ENCODE data around the gene CFAP69. TPM values are rescaled to one million over a fixed set of nuclear protein-coding genes. Genes with fewer than 3 reads are reported as not detected.
A peak's percentile ranks its signal among the peaks of the same experiment; 100 is the strongest.

CFAP69 gene, protein sequence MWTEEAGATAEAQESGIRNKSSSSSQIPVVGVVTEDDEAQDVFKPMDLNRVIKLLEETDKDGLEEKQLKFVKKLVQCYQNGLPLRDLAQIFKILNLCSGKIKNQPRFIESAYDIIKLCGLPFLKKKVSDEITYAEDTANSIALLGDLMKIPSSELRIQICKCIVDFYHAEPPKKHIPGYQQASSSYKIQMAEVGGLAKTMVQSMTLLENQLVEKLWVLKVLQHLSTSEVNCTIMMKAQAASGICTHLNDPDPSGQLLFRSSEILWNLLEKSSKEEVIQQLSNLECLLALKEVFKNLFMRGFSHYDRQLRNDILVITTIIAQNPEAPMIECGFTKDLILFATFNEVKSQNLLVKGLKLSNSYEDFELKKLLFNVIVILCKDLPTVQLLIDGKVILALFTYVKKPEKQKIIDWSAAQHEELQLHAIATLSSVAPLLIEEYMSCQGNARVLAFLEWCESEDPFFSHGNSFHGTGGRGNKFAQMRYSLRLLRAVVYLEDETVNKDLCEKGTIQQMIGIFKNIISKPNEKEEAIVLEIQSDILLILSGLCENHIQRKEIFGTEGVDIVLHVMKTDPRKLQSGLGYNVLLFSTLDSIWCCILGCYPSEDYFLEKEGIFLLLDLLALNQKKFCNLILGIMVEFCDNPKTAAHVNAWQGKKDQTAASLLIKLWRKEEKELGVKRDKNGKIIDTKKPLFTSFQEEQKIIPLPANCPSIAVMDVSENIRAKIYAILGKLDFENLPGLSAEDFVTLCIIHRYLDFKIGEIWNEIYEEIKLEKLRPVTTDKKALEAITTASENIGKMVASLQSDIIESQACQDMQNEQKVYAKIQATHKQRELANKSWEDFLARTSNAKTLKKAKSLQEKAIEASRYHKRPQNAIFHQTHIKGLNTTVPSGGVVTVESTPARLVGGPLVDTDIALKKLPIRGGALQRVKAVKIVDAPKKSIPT
- polyA plus RNA-seq: 8.1 TPM
- long read RNA-seq, donor 1: 0 reads
- long read RNA-seq, donor 2, partial matches to known transcripts: 7 of 7 reads
- long read RNA-seq, donor 2, other reads (novel, unspliced or antisense): 0 of 7 reads
- long read RNA-seq, donor 3, partial matches to known transcripts: 5 of 5 reads
- long read RNA-seq, donor 3, other reads (novel, unspliced or antisense): 0 of 5 reads
- long read RNA-seq, donor 4: 0 reads
- long read RNA-seq, donor 5: 0 reads
- long read RNA-seq, donor 6, partial matches to known transcripts: 6 of 6 reads
- long read RNA-seq, donor 6, other reads (novel, unspliced or antisense): 0 of 6 reads
- long read RNA-seq, donor 7: 0 reads
- long read RNA-seq, donor 8, partial matches to known transcripts: 11 of 12 reads
- long read RNA-seq, donor 8, other reads (novel, unspliced or antisense): 0 of 12 reads
- long read RNA-seq, donor 9: 0 reads
- long read RNA-seq, donor 10: 0 reads
- long read RNA-seq, donor 11: 0 reads

GRCh38 chr7:90244909-90245851 lies at the start of gene CFAP69:
TSS of gene CFAP69 (plus strand) at chr7:90245174. CDS start at chr7:90245425, 251 bp downstream.
- Histone ChIP-seq H3K27ac (ENCODE audit: low read length) (no peak within 1 kb of the TSS), H3K4me1 (ENCODE audit: control insufficient read depth, insufficient read depth, low read length) (peaks cover 20% of the 10 kb centered on the region), H3K4me3 (ENCODE audit: low read length) (peak within 1 kb of the TSS; percentile 78), H3K36me3 (ENCODE audit: control insufficient read depth, insufficient read depth, low read length) (no peaks in the 10 kb centered on the region), H3K9me3 (ENCODE audit: control insufficient read depth, low read depth, low read length) (no peaks in the 10 kb centered on the region), H3K27me3 (ENCODE audit: control insufficient read depth, insufficient read depth, low read length) (no peaks in the 10 kb centered on the region)
- DNase-seq: peak; percentile 83 to 95
- no CpG with 5 or more reads among the region's 59 CpGs for WGBS (ENCODE audit: insufficient coverage, low lambda C conversion rate)

GRCh38 chr7:90201500-90202195 lies 43.3 kb upstream of the CFAP69 start:
- H3K4me1 ChIP-seq (ENCODE audit: control insufficient read depth, insufficient read depth, low read length): peaks cover 3% of the 10 kb centered on the region
- no CpG with 5 or more reads among the region's 2 CpGs for WGBS (ENCODE audit: insufficient coverage, low lambda C conversion rate)
- no peaks in the 10 kb centered on the region for H3K9me3 ChIP-seq (ENCODE audit: control insufficient read depth, low read depth, low read length)
- H3K27me3 ChIP-seq (ENCODE audit: control insufficient read depth, insufficient read depth, low read length): no peaks in the 10 kb centered on the region
- H3K36me3 ChIP-seq (ENCODE audit: control insufficient read depth, insufficient read depth, low read length): no peaks in the 10 kb centered on the region
- no peak for DNase-seq
- H3K4me3 ChIP-seq (ENCODE audit: low read length): no peak overlapping the region
- no peak overlapping the region for H3K27ac ChIP-seq (ENCODE audit: low read length)

DNA sequence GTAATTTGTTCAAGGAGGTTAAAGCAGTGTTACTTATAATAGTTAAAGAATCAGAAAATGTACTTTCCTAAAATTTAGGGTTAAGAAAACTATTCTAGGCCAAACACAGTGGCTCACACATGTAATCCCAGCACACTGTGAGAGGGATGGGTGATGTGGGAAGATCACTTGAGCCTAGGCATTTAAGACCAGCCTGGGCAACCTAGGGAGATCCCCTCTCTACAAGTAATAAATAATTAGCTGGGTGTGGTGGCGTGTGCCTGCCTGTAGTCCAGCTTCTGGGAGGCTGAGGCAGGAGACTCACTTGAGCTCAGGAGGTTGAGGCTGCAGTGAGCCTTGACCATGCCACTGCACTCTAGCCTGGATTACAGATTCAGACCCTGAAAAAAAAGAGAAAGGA lies 37.0 kb upstream of the CFAP69 start:
- no CpG with 5 or more reads among the region's 1 CpG for WGBS (ENCODE audit: insufficient coverage, low lambda C conversion rate)
- Histone ChIP-seq H3K4me3 (ENCODE audit: low read length) (no peak overlapping the region), H3K36me3 (ENCODE audit: control insufficient read depth, insufficient read depth, low read length) (no peaks in the 10 kb centered on the region), H3K27ac (ENCODE audit: low read length) (no peak overlapping the region), H3K27me3 (ENCODE audit: control insufficient read depth, insufficient read depth, low read length) (no peaks in the 10 kb centered on the region), H3K4me1 (ENCODE audit: control insufficient read depth, insufficient read depth, low read length) (peaks cover 5% of the 10 kb centered on the region), H3K9me3 (ENCODE audit: control insufficient read depth, low read depth, low read length) (no peaks in the 10 kb centered on the region)
- DNase-seq: no peak

DNA sequence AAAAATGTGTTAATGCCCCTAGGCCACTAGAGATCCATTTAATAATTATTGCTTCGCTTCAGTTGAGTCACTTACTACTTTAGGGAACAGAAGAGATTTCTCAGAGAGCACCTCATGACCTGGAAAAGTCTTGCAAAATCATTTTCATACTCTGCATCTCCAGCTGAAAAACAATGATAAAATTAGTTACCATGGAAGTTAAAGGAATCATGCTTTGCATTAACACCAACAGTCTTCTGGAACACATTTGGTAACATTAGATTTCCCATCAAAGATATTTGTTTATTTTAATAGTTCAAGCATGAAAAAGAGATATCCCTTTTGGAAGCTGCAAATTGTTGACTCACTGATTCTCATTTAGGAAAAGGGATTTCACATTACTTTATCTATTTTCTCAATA lies 35.2 kb upstream of the CFAP69 start:
- 100% methylated on average over 1 of the region's 1 CpG for WGBS (ENCODE audit: insufficient coverage, low lambda C conversion rate)
- H3K27ac ChIP-seq (ENCODE audit: low read length): no peak overlapping the region

DNA sequence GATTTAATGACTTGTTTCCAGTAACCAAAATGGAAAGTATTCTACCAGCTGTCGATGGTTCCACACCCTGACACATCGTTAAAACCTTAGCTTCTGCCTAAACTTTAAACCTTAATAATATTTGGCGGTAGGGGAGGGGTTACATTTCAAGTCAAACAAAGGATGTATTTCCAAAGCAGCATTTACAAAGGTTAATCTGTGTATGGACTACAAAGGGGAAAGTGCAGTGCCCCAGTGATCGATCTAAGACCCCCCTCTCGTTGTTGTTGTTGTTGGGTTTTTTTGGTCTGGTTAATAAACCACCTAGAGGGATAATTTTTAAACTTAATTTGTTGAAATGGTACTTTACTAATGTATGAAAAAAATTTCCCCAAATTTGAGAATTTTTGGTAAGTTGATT lies 34.5 kb upstream of the CFAP69 start:
- Histone ChIP-seq H3K36me3 (ENCODE audit: control insufficient read depth, insufficient read depth, low read length) (no peaks in the 10 kb centered on the region), H3K9me3 (ENCODE audit: control insufficient read depth, low read depth, low read length) (no peaks in the 10 kb centered on the region), H3K27me3 (ENCODE audit: control insufficient read depth, insufficient read depth, low read length) (no peaks in the 10 kb centered on the region), H3K27ac (ENCODE audit: low read length) (peak overlapping the region; percentile 98), H3K4me1 (ENCODE audit: control insufficient read depth, insufficient read depth, low read length) (peaks cover 22% of the 10 kb centered on the region), H3K4me3 (ENCODE audit: low read length) (peak overlapping the region; percentile 60)
- no CpG with 5 or more reads among the region's 5 CpGs for WGBS (ENCODE audit: insufficient coverage, low lambda C conversion rate)
- peak in 1 of 2 donors; percentile 11 for DNase-seq

More for the DNA sequence above, 35.2 kb upstream of the CFAP69 start:
- no peak overlapping the region for H3K4me3 ChIP-seq (ENCODE audit: low read length)
- H3K36me3 ChIP-seq (ENCODE audit: control insufficient read depth, insufficient read depth, low read length): no peaks in the 10 kb centered on the region
- H3K27me3 ChIP-seq (ENCODE audit: control insufficient read depth, insufficient read depth, low read length): no peaks in the 10 kb centered on the region
- peaks cover 19% of the 10 kb centered on the region for H3K4me1 ChIP-seq (ENCODE audit: control insufficient read depth, insufficient read depth, low read length)
- DNase-seq: peak in 1 of 2 donors; percentile 20
- H3K9me3 ChIP-seq (ENCODE audit: control insufficient read depth, low read depth, low read length): no peaks in the 10 kb centered on the region

DNA sequence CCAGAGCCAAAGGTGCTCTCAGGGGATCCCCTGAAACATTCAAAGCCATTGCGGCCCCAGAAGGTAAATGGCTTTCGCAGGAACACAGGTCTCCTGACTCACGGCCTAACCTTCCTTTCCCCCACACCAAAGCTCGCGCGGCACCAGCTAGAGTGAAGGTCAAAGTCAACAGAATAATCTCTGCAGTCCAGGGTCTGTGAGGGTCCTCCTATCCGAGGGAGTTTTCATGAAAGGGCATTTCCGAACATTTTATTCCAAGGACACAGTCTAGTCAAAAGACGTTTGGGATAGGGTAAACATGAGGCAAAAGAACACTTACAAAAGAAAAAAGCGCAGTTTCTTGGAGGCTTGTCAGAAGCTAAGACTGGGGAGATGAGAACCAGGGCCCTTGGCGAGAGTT lies 34.0 kb upstream of the CFAP69 start:
- H3K27ac ChIP-seq (ENCODE audit: low read length): peak overlapping the region; percentile 98
- peak overlapping the region; percentile 60 for H3K4me3 ChIP-seq (ENCODE audit: low read length)
- H3K27me3 ChIP-seq (ENCODE audit: control insufficient read depth, insufficient read depth, low read length): no peaks in the 10 kb centered on the region
- H3K36me3 ChIP-seq (ENCODE audit: control insufficient read depth, insufficient read depth, low read length): no peaks in the 10 kb centered on the region
- 6% methylated on average over 3 of the region's 11 CpGs for WGBS (ENCODE audit: insufficient coverage, low lambda C conversion rate)
- peak; percentile 68 to 84 for DNase-seq
- peaks cover 22% of the 10 kb centered on the region for H3K4me1 ChIP-seq (ENCODE audit: control insufficient read depth, insufficient read depth, low read length)
- H3K9me3 ChIP-seq (ENCODE audit: control insufficient read depth, low read depth, low read length): no peaks in the 10 kb centered on the region

DNA sequence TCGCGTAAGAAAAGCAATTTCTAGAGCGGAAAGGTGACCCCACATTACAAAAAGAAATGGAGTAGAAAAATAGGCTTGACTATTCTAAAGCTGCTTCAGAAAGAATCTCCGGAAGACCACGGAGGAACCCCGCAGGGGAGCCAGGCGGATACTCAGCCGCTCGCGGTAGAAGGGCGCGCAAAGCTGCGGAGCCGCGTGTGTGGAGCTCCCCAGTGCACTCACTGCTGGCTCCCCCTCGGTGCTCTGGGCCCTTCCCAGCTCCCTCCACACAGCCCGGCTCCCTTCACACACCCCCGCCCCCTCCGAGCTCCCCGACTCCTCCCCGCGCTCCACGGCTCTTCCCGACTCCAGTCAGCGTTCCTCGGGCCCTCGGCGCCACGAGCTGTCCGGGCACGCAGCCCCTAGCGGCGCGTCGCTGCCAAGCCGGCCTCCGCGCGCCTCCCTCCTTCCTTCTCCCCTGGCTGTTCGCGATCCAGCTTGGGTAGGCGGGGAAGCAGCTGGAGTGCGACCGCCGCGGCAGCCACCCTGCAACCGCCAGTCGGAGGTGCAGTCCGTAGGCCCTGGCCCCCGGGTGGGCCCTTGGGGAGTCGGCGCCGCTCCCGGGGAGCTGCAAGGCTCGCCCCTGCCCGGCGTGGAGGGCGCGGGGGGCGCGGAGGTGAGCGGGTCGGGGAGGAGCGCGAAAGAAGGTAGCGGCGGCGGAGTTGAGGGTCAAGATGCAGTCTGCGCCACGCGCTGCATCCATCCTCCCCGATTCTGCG lies 33.4 kb upstream of the CFAP69 start, which contains the start of gene STEAP2:
Gene STEAP2 (plus strand): TSS at position 350 of the 758 bp plus-strand sequence. CDS start 13,343 bp downstream, outside the sequence.
- no CpG with 5 or more reads among the region's 73 CpGs for WGBS (ENCODE audit: insufficient coverage, low lambda C conversion rate)
- H3K9me3 ChIP-seq (ENCODE audit: control insufficient read depth, low read depth, low read length): no peaks in the 10 kb centered on the region
- H3K27me3 ChIP-seq (ENCODE audit: control insufficient read depth, insufficient read depth, low read length): no peaks in the 10 kb centered on the region

DNA sequence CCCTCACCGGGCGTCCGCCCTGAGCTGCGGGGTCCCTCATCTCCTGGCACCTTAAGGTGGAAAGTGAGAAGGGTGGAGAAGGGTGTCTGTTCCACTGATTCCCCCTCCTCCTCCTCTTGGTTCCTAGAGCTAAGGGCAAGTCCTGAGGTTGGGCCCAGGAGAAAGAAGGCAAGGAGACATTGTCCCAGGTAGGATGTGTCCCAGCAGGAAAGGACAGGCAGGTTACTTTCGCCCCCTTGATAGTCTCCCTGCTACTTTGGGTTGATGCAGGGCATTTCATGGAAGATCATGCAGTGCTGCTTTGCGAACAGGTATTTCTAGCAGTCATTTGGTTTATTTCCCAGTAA lies 32.9 kb upstream of the CFAP69 start:
- Histone ChIP-seq H3K4me3 (ENCODE audit: low read length) (peak overlapping the region; percentile 60), H3K27me3 (ENCODE audit: control insufficient read depth, insufficient read depth, low read length) (no peaks in the 10 kb centered on the region), H3K36me3 (ENCODE audit: control insufficient read depth, insufficient read depth, low read length) (no peaks in the 10 kb centered on the region), H3K27ac (ENCODE audit: low read length) (peak overlapping the region; percentile 98), H3K4me1 (ENCODE audit: control insufficient read depth, insufficient read depth, low read length) (peaks cover 22% of the 10 kb centered on the region), H3K9me3 (ENCODE audit: control insufficient read depth, low read depth, low read length) (no peaks in the 10 kb centered on the region)
- DNase-seq: no peak
- no CpG with 5 or more reads among the region's 6 CpGs for WGBS (ENCODE audit: insufficient coverage, low lambda C conversion rate)

More for the DNA sequence above, 33.4 kb upstream of the CFAP69 start, which contains the start of gene STEAP2:
- peaks cover 22% of the 10 kb centered on the region for H3K4me1 ChIP-seq (ENCODE audit: control insufficient read depth, insufficient read depth, low read length)
- H3K36me3 ChIP-seq (ENCODE audit: control insufficient read depth, insufficient read depth, low read length): no peaks in the 10 kb centered on the region
- peak within 1 kb of the TSS; percentile 98 for H3K27ac ChIP-seq (ENCODE audit: low read length)
- H3K4me3 ChIP-seq (ENCODE audit: low read length): peak within 1 kb of the TSS; percentile 60
- peak; percentile 91 to 95 for DNase-seq
